Measurements from ENCODE around the gene AACS. TPM values are rescaled to one million over a fixed set of nuclear protein-coding genes. Genes with fewer than 3 reads are reported as not detected.

The AACS gene
- total RNA-seq, 2 experiments from 2014 or later = 14.9 to 20.3 TPM

GRCh38 chr12:125145196-125145595 is 80.0 kb downstream of the AACS start:
- DNase-seq (no peak), ATAC-seq (no peak)
- Mint-ChIP-seq H3K27ac (no peak overlapping the region), H3K9me3 (ENCODE audit: low read depth) (no peaks in the 10 kb centered on the region), H3K4me1 (no peaks in the 10 kb centered on the region), H3K4me3 (no peak overlapping the region), H3K27me3 (no peaks in the 10 kb centered on the region), H3K36me3 (no peaks in the 10 kb centered on the region)
- CTCF ChIA-PET = no interaction called here

GRCh38 chr12:125148316-125148715 is 83.1 kb downstream of the AACS start:
- no peaks in the 10 kb centered on the region for H3K36me3 Mint-ChIP-seq
- DNase-seq (no peak), ATAC-seq (no peak)
- no peaks in the 10 kb centered on the region for H3K27me3 Mint-ChIP-seq
- no peak overlapping the region for H3K4me3 Mint-ChIP-seq
- no peak overlapping the region for H3K27ac Mint-ChIP-seq
- H3K4me1 Mint-ChIP-seq = no peaks in the 10 kb centered on the region
- CTCF ChIA-PET = no interaction called here
- no peaks in the 10 kb centered on the region for H3K9me3 Mint-ChIP-seq (ENCODE audit: low read depth)

- H3K36me3 Mint-ChIP-seq = no peaks in the 10 kb centered on the region
- ATAC-seq = no peak
Measured at GRCh38 chr12:125149160-125150108, 84.2 kb downstream of the AACS start.

GRCh38 chr12:125151284-125151683 is 86.0 kb downstream of the AACS start:
- ATAC-seq = no peak
- Mint-ChIP-seq H3K27me3 (no peaks in the 10 kb centered on the region), H3K27ac (no peak overlapping the region), H3K4me1 (no peaks in the 10 kb centered on the region), H3K9me3 (ENCODE audit: low read depth) (no peaks in the 10 kb centered on the region), H3K36me3 (no peaks in the 10 kb centered on the region), H3K4me3 (no peak overlapping the region)
- DNase-seq = no peak
- CTCF ChIA-PET = no interaction called here

More at GRCh38 chr12:125149160-125150108, 84.2 kb downstream of the AACS start:
- CTCF ChIA-PET = no interaction called here
- no peak overlapping the region for H3K4me3 Mint-ChIP-seq
- no peaks in the 10 kb centered on the region for H3K4me1 Mint-ChIP-seq
- H3K9me3 Mint-ChIP-seq (ENCODE audit: low read depth) = no peaks in the 10 kb centered on the region
- DNase-seq = no peak
- H3K27ac Mint-ChIP-seq = no peak overlapping the region
- H3K27me3 Mint-ChIP-seq = no peaks in the 10 kb centered on the region

GRCh38 chr12:125152463-125152862 is 87.2 kb downstream of the AACS start:
- H3K4me1 Mint-ChIP-seq = no peaks in the 10 kb centered on the region
- no peak for ATAC-seq
- H3K27me3 Mint-ChIP-seq = no peaks in the 10 kb centered on the region
- no peak overlapping the region for H3K27ac Mint-ChIP-seq
- H3K9me3 Mint-ChIP-seq (ENCODE audit: low read depth) = no peaks in the 10 kb centered on the region
- H3K4me3 Mint-ChIP-seq = no peak overlapping the region
- no peak for DNase-seq
- CTCF ChIA-PET = no interaction called here
- no peaks in the 10 kb centered on the region for H3K36me3 Mint-ChIP-seq

- Mint-ChIP-seq H3K9me3 (ENCODE audit: low read depth) (peaks cover 2% of the 10 kb centered on the region), H3K36me3 (no peaks in the 10 kb centered on the region), H3K27me3 (no peaks in the 10 kb centered on the region), H3K4me1 (no peaks in the 10 kb centered on the region), H3K4me3 (no peak overlapping the region), H3K27ac (no peak overlapping the region)
- DNase-seq (no peak), ATAC-seq (no peak)
- CTCF ChIA-PET = no interaction called here
Measured at GRCh38 chr12:125155366-125155765, 90.1 kb downstream of the AACS start.

- CTCF ChIA-PET = no interaction called here
- no peak overlapping the region for H3K27ac Mint-ChIP-seq
- peaks cover 2% of the 10 kb centered on the region for H3K9me3 Mint-ChIP-seq (ENCODE audit: low read depth)
- no peaks in the 10 kb centered on the region for H3K4me1 Mint-ChIP-seq
- H3K4me3 Mint-ChIP-seq = no peak overlapping the region
- H3K36me3 Mint-ChIP-seq = no peaks in the 10 kb centered on the region
- peaks cover 3% of the 10 kb centered on the region for H3K27me3 Mint-ChIP-seq
- DNase-seq (no peak), ATAC-seq (no peak)
Measured at GRCh38 chr12:125157177-125157576, 91.9 kb downstream of the AACS start.

- ATAC-seq = no peak
- no peaks in the 10 kb centered on the region for H3K36me3 Mint-ChIP-seq
- DNase-seq = no peak
- CTCF ChIA-PET = no interaction called here
- H3K27me3 Mint-ChIP-seq = peaks cover 3% of the 10 kb centered on the region
- no peak overlapping the region for H3K27ac Mint-ChIP-seq
- H3K9me3 Mint-ChIP-seq (ENCODE audit: low read depth) = peaks cover 2% of the 10 kb centered on the region
- no peaks in the 10 kb centered on the region for H3K4me1 Mint-ChIP-seq
- no peak overlapping the region for H3K4me3 Mint-ChIP-seq
Measured at GRCh38 chr12:125159702-125160101, 94.5 kb downstream of the AACS start.

- peaks cover 2% of the 10 kb centered on the region for H3K9me3 Mint-ChIP-seq (ENCODE audit: low read depth)
- no peak for DNase-seq
- CTCF ChIA-PET = no interaction called here
- no peaks in the 10 kb centered on the region for H3K4me1 Mint-ChIP-seq
- no peak overlapping the region for H3K4me3 Mint-ChIP-seq
- no peak overlapping the region for H3K27ac Mint-ChIP-seq
- peaks cover 3% of the 10 kb centered on the region for H3K27me3 Mint-ChIP-seq
- no peaks in the 10 kb centered on the region for H3K36me3 Mint-ChIP-seq
- no peak for ATAC-seq
Measured at GRCh38 chr12:125160281-125160955, 95.2 kb downstream of the AACS start.

GRCh38 chr12:125161712-125162022 is 96.4 kb downstream of the AACS start:
- no peak overlapping the region for H3K27ac Mint-ChIP-seq
- CTCF ChIA-PET = no interaction called here
- H3K4me3 Mint-ChIP-seq = no peak overlapping the region
- no peak for ATAC-seq
- H3K4me1 Mint-ChIP-seq = no peaks in the 10 kb centered on the region
- no peaks in the 10 kb centered on the region for H3K36me3 Mint-ChIP-seq
- peaks cover 2% of the 10 kb centered on the region for H3K9me3 Mint-ChIP-seq (ENCODE audit: low read depth)
- peaks cover 3% of the 10 kb centered on the region for H3K27me3 Mint-ChIP-seq
- no peak for DNase-seq

GRCh38 chr12:125162489-125163028 is 97.3 kb downstream of the AACS start:
- H3K36me3 Mint-ChIP-seq = no peaks in the 10 kb centered on the region
- DNase-seq (no peak), ATAC-seq (no peak)
- H3K4me1 Mint-ChIP-seq = no peaks in the 10 kb centered on the region
- peaks cover 1% of the 10 kb centered on the region for H3K9me3 Mint-ChIP-seq (ENCODE audit: low read depth)
- CTCF ChIA-PET = no interaction called here
- peaks cover 3% of the 10 kb centered on the region for H3K27me3 Mint-ChIP-seq
- H3K27ac Mint-ChIP-seq = no peak overlapping the region
- no peak overlapping the region for H3K4me3 Mint-ChIP-seq

- no peaks in the 10 kb centered on the region for H3K4me1 Mint-ChIP-seq
- H3K9me3 Mint-ChIP-seq (ENCODE audit: low read depth) = no peaks in the 10 kb centered on the region
- ATAC-seq (no peak), DNase-seq (no peak)
- no peaks in the 10 kb centered on the region for H3K36me3 Mint-ChIP-seq
- peaks cover 3% of the 10 kb centered on the region for H3K27me3 Mint-ChIP-seq
- CTCF ChIA-PET = no interaction called here
- no peak overlapping the region for H3K4me3 Mint-ChIP-seq
- no peak overlapping the region for H3K27ac Mint-ChIP-seq
Measured at GRCh38 chr12:125163148-125163547, 97.9 kb downstream of the AACS start.

- Mint-ChIP-seq H3K4me3 (no peak overlapping the region), H3K9me3 (ENCODE audit: low read depth) (no peaks in the 10 kb centered on the region), H3K27ac (no peak overlapping the region), H3K36me3 (no peaks in the 10 kb centered on the region), H3K27me3 (peaks cover 3% of the 10 kb centered on the region), H3K4me1 (no peaks in the 10 kb centered on the region)
- DNase-seq = no peak
- no peak for ATAC-seq
- CTCF ChIA-PET = interaction anchor here (1.0 kb wide), 1 partner anchor 39 kb away, joined by 3 read pairs; no protein-coding TSS in a partner anchor
Measured at GRCh38 chr12:125164541-125164940, 99.3 kb downstream of the AACS start.

- ATAC-seq (no peak), DNase-seq (no peak)
- H3K36me3 Mint-ChIP-seq = no peaks in the 10 kb centered on the region
- no peak overlapping the region for H3K27ac Mint-ChIP-seq
- no peaks in the 10 kb centered on the region for H3K9me3 Mint-ChIP-seq (ENCODE audit: low read depth)
- H3K4me1 Mint-ChIP-seq = no peaks in the 10 kb centered on the region
- H3K4me3 Mint-ChIP-seq = no peak overlapping the region
- CTCF ChIA-PET = no interaction called here
- peaks cover 3% of the 10 kb centered on the region for H3K27me3 Mint-ChIP-seq
Measured at GRCh38 chr12:125166041-125166440, 100.8 kb downstream of the AACS start.

All from activated CD8-positive, alpha-beta memory T cell treated with anti-CD3 and anti-CD28 coated beads, Interleukin-2, amount 10 ng/mL, durations not matched to agents 7 days and 5 days (primary cell).